ENCODE measurements around the gene ZNF221. TPM values are rescaled to one million over a fixed set of nuclear protein-coding genes. Genes with fewer than 3 reads are reported as not detected.

The ZNF221 gene
- 1 to 10 TPM; 2.9 to 3.7 TPM for total RNA-seq

DNA sequence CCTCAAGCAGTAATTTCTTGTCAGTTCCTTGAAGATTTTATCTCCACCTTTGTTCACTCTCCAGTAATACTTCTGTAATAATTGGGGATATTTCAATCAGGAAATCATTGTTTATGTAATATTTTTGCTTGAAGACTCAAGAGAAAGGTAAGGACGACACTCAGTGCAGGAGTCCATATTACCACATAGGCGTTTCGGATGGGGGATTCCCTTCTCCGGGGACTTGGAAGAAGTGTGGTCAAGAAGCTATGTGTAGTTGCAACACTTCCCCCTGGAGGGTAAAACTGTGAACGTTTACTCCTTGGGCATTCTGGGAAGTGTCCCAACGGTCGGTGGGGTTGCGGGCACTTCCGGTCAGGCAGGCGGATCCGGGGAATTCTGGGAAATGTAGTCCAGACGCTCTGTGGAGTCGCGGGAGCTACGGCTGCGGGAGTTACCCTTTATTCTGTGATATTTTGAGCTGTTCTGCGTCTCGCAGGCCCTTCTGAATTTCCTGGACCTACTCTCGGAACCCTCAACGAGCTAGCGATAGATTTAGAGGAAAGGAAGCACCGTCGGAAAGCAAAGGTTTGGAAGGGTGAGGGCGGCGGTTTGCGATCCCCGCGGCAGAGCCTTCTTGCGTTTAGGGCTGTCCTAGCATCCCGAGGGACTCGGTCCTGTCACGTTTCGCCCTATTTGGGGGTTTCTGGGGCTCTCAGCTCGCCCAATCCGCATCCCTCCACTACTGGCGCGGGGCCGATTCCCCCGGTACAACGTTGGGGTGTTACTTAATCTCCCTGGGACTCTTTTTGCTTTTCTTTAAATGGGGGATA lies at the start of gene ZNF221:
Gene ZNF221, plus strand, starts transcription at position 395 of the 812 bp plus-strand sequence. CDS start 11,499 bp downstream, outside the sequence.
- H3K9me3 Mint-ChIP-seq: peaks cover 22% of the 10 kb centered on the region
- POLR2A ChIA-PET: interaction anchor here (1.5 kb wide), 2 partner anchors 16 to 144 kb away, joined by 4 to 10 read pairs; partner anchors contain the start of genes ZNF224 and ZNF45
- peak within 1 kb of the TSS; percentile 78 for H3K27ac Mint-ChIP-seq
- peaks cover 2% of the 10 kb centered on the region for H3K4me1 Mint-ChIP-seq
- DNase-seq (peak; percentile 71), ATAC-seq (ENCODE audit: low read depth) (peak; percentile 86)
- peaks cover 5% of the 10 kb centered on the region for H3K36me3 Mint-ChIP-seq
- peak within 1 kb of the TSS; percentile 93 for H3K4me3 Mint-ChIP-seq
- H3K27me3 Mint-ChIP-seq: peaks cover 8% of the 10 kb centered on the region

DNA sequence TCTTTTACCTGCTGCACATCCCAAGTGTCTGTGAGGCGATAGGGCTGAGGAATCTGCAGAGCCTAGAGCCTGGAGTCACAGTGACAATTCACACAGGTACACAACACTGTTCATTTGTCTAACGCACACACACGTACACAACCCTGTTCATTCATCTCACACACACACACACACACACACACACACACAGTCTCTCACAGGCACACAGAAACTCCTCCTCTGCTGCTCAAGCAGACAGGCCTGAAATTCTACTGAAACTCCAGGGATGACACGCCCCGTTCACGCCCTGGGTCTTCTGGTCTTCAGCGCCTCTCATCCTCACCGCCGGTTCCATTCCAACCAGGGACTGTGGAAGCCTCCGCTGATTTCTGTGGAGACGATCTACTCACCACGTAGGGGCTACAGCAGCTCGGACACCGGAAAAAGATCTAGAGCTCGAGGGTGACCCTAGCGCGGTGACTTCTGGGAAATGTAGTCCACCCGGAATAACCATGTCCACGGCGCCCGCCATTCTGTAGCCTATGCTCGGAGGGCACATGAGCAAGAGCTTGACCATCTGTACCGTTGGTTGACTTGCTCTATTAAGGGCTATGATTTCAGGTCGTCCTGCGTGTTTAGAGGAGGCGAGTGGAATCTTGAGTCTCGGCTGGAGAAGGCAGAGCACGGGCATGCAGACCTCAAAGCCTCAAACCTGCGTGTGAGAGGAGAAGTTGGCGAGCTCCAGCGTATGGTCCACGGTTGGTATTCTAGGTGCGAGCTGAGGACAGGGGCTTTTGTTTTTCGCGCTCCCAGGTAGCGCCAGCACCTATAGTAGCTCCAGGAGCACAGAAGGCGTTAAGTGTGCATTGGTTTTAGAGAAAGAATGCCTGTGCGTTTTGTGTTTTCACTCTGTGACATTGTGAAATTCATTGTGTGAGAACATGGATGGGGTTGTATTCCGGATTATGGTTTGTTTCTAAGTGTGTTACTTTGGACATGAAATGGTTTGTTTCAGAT lies 49.3 kb upstream of the ZNF221 start:
- peak; percentile 72 for DNase-seq
- H3K4me1 Mint-ChIP-seq: peaks cover 7% of the 10 kb centered on the region
- H3K4me3 Mint-ChIP-seq: peak overlapping the region; percentile 91
- H3K27ac Mint-ChIP-seq: peak overlapping the region; percentile 89
- no peaks in the 10 kb centered on the region for H3K27me3 Mint-ChIP-seq
- peak; percentile 90 for ATAC-seq (ENCODE audit: low read depth)
- peaks cover 56% of the 10 kb centered on the region for H3K36me3 Mint-ChIP-seq
- POLR2A ChIA-PET: interaction anchor here (1.0 to 1.2 kb wide), 2 partner anchors 33 to 403 kb away, joined by 3 to 4 read pairs; partner anchors contain the start of genes ZNF235 and ZNF45
- H3K9me3 Mint-ChIP-seq: peaks cover 41% of the 10 kb centered on the region

DNA sequence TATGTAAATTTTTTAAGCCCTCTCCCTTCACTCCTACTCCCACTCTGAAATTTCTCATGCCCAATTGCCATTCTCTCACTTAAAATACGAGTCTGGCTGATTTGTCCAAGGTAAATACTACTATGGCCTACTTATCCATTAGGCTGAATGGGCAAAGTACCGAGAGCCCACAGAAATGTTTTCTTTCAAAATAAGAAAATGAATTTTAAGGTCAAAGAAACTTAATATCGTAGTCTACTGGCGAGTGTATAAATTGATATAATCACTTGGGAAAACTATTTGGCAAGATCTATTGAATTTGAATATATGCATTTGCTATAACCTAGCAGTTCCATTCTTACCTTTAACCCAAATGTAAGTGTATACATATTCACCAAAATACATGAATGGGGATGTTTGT lies 48.6 kb upstream of the ZNF221 start:
- H3K27ac Mint-ChIP-seq: no peak overlapping the region

DNA sequence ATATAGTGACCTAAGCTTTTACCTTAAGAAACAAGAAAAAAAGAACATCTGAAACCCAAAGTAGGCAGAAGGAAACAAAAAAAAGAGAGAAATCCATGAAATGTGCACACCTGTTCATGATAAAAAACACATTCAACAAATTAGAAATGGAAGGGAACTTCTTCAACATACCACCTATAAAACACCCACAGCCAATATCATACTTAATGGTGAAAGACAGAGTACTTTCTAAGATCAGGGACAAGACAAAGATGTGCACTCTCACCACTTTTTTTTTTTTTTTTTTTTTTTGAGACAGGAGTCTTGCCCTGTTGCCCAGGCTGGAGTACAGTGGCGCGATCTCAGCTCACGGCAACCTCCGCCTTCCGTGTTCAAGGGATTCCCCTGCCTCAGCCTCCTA lies 45.1 kb upstream of the ZNF221 start:
- H3K4me1 Mint-ChIP-seq: peaks cover 6% of the 10 kb centered on the region
- no peak overlapping the region for H3K4me3 Mint-ChIP-seq
- POLR2A ChIA-PET: interaction anchor here (1.6 kb wide), 1 partner anchor 29 kb away, joined by 3 read pairs; the partner anchor contains the start of gene ZNF45
- no peak overlapping the region for H3K27ac Mint-ChIP-seq
- H3K9me3 Mint-ChIP-seq: peaks cover 44% of the 10 kb centered on the region
- no peak for DNase-seq
- ATAC-seq (ENCODE audit: low read depth): no peak
- H3K36me3 Mint-ChIP-seq: peaks cover 30% of the 10 kb centered on the region
- H3K27me3 Mint-ChIP-seq: no peaks in the 10 kb centered on the region

More for the DNA sequence above, 48.6 kb upstream of the ZNF221 start:
- no peak for ATAC-seq (ENCODE audit: low read depth)
- POLR2A ChIA-PET: no interaction called here
- no peak for DNase-seq
- Mint-ChIP-seq H3K4me3 (peak overlapping the region; percentile 91), H3K27me3 (no peaks in the 10 kb centered on the region), H3K4me1 (peaks cover 7% of the 10 kb centered on the region), H3K9me3 (peaks cover 44% of the 10 kb centered on the region), H3K36me3 (peaks cover 51% of the 10 kb centered on the region)

DNA sequence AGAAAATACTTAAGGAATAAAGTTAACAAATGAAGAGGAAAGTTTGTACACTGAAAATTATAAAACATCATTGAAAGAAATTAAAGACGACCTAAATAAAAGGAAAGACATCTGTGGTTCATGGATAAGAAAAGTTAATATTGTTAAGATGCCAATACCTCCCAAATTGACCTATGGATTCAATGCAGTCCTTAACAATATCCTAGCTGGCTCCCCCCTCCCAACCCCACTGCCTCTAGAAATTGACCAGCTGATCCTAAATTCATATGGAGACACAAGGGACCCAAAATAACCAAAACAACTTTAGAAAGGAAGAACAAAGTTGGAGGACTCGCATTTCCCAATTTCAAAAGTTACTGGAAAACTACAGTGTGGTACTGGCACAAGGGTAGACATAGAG lies 44.3 kb upstream of the ZNF221 start:
- Mint-ChIP-seq H3K27me3 (no peaks in the 10 kb centered on the region), H3K4me3 (no peak overlapping the region), H3K36me3 (peaks cover 25% of the 10 kb centered on the region), H3K9me3 (peaks cover 45% of the 10 kb centered on the region), H3K27ac (no peak overlapping the region), H3K4me1 (peaks cover under 1% of the 10 kb centered on the region)
- ATAC-seq (ENCODE audit: low read depth) (no peak), DNase-seq (no peak)
- POLR2A ChIA-PET: no interaction called here

DNA sequence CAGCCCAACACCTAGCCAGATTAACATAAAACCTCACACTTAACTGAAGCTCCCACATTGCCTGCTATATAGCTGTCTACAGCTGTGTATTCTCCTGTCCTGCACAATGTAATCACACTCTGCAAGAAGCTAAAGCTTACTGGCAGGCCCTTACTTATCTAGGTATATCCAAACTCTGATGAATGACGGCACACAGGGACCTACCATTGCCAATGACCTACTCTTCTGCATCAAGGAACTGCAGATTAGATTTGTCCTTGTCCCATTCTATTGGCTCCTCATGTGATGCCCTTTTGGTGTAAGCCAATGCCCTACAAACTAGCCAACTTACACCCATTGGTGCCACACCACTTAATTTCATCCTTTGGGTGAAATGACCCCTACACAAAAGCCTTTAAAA lies 42.4 kb upstream of the ZNF221 start:
- no peak overlapping the region for H3K4me3 Mint-ChIP-seq
- DNase-seq (no peak), ATAC-seq (ENCODE audit: low read depth) (no peak)
- no peak overlapping the region for H3K27ac Mint-ChIP-seq
- POLR2A ChIA-PET: no interaction called here
- H3K9me3 Mint-ChIP-seq: peaks cover 52% of the 10 kb centered on the region
- H3K27me3 Mint-ChIP-seq: no peaks in the 10 kb centered on the region
- no peaks in the 10 kb centered on the region for H3K4me1 Mint-ChIP-seq
- H3K36me3 Mint-ChIP-seq: peaks cover 26% of the 10 kb centered on the region

DNA sequence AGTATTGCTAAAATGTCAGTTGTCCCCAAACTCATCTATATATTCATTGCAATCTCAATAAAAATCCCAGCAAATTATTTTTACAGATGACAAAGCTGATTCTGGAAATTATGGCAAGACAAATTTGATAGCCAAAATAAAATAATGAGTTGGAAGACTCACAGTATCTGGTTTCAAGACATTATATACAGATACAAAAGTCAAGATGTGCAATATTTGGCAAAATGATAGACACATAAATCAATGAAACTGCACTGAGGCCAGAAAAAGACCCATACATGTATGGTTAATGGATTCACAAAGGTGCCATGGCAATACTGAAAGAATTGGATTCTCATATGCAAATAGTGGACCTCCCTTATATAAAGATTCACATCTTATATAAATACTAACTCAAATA lies 40.1 kb upstream of the ZNF221 start:
- H3K27ac Mint-ChIP-seq: no peak overlapping the region
- H3K36me3 Mint-ChIP-seq: peaks cover 40% of the 10 kb centered on the region
- no peak overlapping the region for H3K4me3 Mint-ChIP-seq
- POLR2A ChIA-PET: no interaction called here
- no peak for ATAC-seq (ENCODE audit: low read depth)
- H3K4me1 Mint-ChIP-seq: no peaks in the 10 kb centered on the region
- DNase-seq: no peak
- H3K27me3 Mint-ChIP-seq: no peaks in the 10 kb centered on the region
- H3K9me3 Mint-ChIP-seq: peaks cover 60% of the 10 kb centered on the region

DNA sequence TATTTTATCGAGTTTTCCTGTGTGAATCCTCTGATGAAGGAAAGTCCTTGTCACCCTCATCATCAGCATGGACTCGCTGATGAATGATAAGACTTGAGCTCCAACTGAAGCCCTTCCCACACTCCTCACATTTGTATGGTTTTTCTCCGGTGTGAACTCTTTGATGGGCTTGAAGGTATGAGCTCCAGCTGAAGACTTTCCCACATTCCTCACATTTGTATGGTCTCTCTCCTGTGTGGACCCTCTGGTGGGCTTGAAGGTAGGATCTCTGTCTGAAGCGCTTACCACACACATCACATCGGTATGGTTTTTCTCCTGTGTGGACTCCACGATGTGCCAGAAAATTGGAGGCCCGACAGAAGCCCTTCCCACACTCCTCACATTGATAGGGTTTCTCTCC lies 37.6 kb upstream of the ZNF221 start:
- no peaks in the 10 kb centered on the region for H3K4me1 Mint-ChIP-seq
- POLR2A ChIA-PET: interaction anchor here (1.9 kb wide), 1 partner anchor 22 kb away, joined by 5 read pairs; the partner anchor contains the start of gene ZNF45
- no peak overlapping the region for H3K27ac Mint-ChIP-seq
- peaks cover 63% of the 10 kb centered on the region for H3K36me3 Mint-ChIP-seq
- H3K27me3 Mint-ChIP-seq: no peaks in the 10 kb centered on the region
- DNase-seq (no peak), ATAC-seq (ENCODE audit: low read depth) (no peak)
- no peak overlapping the region for H3K4me3 Mint-ChIP-seq
- peaks cover 54% of the 10 kb centered on the region for H3K9me3 Mint-ChIP-seq

DNA sequence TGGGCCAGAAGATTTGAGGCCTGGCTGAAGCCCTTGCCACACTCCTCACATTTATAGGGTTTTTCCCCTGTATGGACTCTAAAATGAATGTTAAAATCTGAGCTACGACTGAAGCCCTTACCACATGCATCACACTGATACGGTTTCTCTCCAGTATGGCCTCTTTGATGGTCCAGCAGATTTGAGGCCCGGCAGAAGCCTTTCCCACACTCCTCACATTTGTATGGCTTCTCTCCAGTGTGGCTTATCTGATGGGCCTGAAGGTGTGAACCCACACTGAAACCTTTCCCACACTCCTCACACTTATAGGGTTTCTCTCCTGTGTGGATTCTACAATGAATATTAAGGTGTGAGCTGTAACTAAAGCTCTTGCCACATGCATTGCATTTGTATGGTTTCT lies 37.0 kb upstream of the ZNF221 start:
- no peak overlapping the region for H3K4me3 Mint-ChIP-seq
- no peak for DNase-seq
- H3K36me3 Mint-ChIP-seq: peaks cover 67% of the 10 kb centered on the region
- no peaks in the 10 kb centered on the region for H3K27me3 Mint-ChIP-seq
- H3K27ac Mint-ChIP-seq: no peak overlapping the region
- H3K4me1 Mint-ChIP-seq: no peaks in the 10 kb centered on the region
- ATAC-seq (ENCODE audit: low read depth): no peak
- POLR2A ChIA-PET: interaction anchor here (1.9 kb wide), 1 partner anchor 21 kb away, joined by 5 read pairs; the partner anchor contains the start of gene ZNF45
- H3K9me3 Mint-ChIP-seq: peaks cover 51% of the 10 kb centered on the region

DNA sequence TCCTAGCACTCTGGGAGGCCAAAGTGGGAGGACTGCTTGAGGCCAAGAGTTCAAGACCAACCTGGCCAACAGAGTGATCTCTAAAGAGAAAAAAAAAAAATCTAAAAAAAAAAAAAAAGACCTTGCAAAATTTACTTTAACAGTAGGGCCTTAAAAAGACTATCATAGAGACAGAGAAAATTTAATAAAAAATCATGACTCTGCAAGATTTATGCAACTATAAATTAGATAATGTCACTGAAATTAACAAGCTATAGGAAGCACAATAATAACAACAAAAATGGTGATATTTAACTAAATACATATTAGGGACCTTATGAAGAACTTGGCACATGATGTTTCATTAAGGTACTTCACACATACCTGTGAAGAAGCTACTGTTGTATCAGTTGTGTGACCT lies 27.2 kb upstream of the ZNF221 start:
- Mint-ChIP-seq H3K27me3 (no peaks in the 10 kb centered on the region), H3K27ac (no peak overlapping the region), H3K9me3 (peaks cover 22% of the 10 kb centered on the region), H3K4me1 (no peaks in the 10 kb centered on the region), H3K36me3 (peaks cover 90% of the 10 kb centered on the region), H3K4me3 (no peak overlapping the region)
- POLR2A ChIA-PET: no interaction called here
- DNase-seq: no peak
- ATAC-seq (ENCODE audit: low read depth): no peak

DNA sequence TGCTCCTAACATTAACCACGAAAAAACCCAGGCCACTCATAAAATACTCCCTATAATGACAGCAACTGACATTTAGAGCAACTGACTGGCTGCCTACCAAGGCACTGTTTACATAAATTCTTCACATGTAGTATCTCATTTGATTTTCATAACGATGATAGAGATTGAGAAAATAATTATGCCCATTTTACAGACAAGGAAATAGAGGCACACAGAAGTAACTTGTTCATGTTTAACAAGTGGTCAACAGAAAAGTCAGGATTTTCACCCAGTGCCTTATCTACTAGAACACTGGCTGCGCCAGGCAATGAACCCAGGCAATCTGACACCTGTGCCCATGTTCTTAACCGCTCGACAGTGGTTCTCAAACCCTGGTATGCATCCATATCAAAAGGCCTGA lies 22.2 kb upstream of the ZNF221 start:
- no peak for ATAC-seq (ENCODE audit: low read depth)
- no peak for DNase-seq
- POLR2A ChIA-PET: no interaction called here
- H3K27me3 Mint-ChIP-seq: no peaks in the 10 kb centered on the region
- peaks cover 20% of the 10 kb centered on the region for H3K9me3 Mint-ChIP-seq
- H3K4me1 Mint-ChIP-seq: peaks cover 2% of the 10 kb centered on the region
- H3K4me3 Mint-ChIP-seq: no peak overlapping the region
- peaks cover 89% of the 10 kb centered on the region for H3K36me3 Mint-ChIP-seq
- no peak overlapping the region for H3K27ac Mint-ChIP-seq

DNA sequence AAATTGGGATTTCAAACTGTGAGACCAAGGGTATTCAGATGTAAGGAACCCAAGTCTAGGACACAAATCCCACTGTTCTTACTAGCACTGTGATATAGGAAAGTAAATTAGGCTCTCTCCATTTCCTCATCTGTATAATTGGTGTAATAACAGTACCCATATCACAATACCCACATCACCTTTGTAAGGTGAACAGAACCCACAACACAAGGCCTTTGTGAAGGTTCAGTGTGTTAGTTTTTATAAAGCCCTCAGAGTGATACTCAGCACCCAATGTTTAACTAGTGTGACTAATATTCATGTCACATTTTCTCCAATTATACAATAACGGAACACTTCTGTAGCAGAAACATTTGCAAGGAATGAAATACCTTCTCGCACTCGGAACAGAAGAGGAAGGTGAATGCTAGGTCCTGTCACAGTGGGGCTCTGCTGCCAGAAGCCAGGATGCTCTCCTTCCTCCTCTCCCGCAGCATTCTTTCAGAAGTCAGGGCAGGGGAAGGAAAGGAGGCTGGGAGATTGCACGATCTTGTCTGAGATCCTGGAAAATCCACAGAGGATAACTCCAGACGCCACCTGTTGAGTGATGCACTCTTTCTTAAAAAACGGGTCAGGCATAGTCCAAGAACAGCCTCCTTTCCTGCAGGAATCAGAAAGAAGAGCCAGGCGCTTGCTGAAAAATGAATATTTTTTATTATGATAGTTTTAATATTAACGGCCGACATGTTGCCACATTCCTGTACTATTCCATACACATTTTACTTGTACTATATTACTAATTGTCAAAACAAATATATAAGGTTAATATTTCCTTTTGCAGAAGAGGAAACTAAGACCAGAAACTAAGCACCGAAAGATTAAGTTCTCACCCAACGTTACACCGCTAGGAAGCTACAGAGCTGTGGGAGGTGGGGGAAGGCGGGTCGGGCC lies 16.7 kb upstream of the ZNF221 start:
- Mint-ChIP-seq H3K4me3 (peak overlapping the region; percentile 93), H3K36me3 (peaks cover 40% of the 10 kb centered on the region), H3K4me1 (peaks cover 13% of the 10 kb centered on the region), H3K9me3 (peaks cover 19% of the 10 kb centered on the region), H3K27me3 (no peaks in the 10 kb centered on the region), H3K27ac (peak overlapping the region; percentile 87)
- DNase-seq (no peak), ATAC-seq (ENCODE audit: low read depth) (no peak)
- POLR2A ChIA-PET: interaction anchor here (1.0 to 1.7 kb wide), 11 partner anchors 12 to 566 kb away, joined by 3 to 10 read pairs (median 4); partner anchors contain the start of genes ZNF180, ZNF221, ZNF222 and ZNF224

Measured in activated naive CD8-positive, alpha-beta T cell treated with anti-CD3 and anti-CD28 coated beads, Interleukin-2, amount 10 ng/mL, durations not matched to agents 7 days and 5 days (primary cell).